Measurements from ENCODE around the gene DDHD1. TPM values are rescaled to one million over a fixed set of nuclear protein-coding genes. Genes with fewer than 3 reads are reported as not detected.

The DDHD1 gene
- total and polyA plus RNA-seq, 2 experiments from 2014 or later: 15.2 to 25.9 TPM

GRCh38 chr14:53027562-53027961 lies 125.6 kb downstream of the DDHD1 start:
- no peak for DNase-seq (ENCODE audit: low read depth in 1 of 2, low spot score in 1 of 2)
- no peak overlapping the region for H3K4me3 ChIP-seq
- TF ChIP-seq, protein P1, sequence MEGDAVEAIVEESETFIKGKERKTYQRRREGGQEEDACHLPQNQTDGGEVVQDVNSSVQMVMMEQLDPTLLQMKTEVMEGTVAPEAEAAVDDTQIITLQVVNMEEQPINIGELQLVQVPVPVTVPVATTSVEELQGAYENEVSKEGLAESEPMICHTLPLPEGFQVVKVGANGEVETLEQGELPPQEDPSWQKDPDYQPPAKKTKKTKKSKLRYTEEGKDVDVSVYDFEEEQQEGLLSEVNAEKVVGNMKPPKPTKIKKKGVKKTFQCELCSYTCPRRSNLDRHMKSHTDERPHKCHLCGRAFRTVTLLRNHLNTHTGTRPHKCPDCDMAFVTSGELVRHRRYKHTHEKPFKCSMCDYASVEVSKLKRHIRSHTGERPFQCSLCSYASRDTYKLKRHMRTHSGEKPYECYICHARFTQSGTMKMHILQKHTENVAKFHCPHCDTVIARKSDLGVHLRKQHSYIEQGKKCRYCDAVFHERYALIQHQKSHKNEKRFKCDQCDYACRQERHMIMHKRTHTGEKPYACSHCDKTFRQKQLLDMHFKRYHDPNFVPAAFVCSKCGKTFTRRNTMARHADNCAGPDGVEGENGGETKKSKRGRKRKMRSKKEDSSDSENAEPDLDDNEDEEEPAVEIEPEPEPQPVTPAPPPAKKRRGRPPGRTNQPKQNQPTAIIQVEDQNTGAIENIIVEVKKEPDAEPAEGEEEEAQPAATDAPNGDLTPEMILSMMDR (IDR thresholded peaks at IDR 0.05; ENCODE audit: low read depth, low read length): no peak
- H3K27ac ChIP-seq: no peak overlapping the region
- H3K4me1 ChIP-seq (ENCODE audit: low read depth): no peaks in the 10 kb centered on the region
- no peaks in the 10 kb centered on the region for H3K27me3 ChIP-seq
- H3K36me3 ChIP-seq: no peaks in the 10 kb centered on the region
- no peaks in the 10 kb centered on the region for H3K9me3 ChIP-seq (ENCODE audit: low read depth)

DNA sequence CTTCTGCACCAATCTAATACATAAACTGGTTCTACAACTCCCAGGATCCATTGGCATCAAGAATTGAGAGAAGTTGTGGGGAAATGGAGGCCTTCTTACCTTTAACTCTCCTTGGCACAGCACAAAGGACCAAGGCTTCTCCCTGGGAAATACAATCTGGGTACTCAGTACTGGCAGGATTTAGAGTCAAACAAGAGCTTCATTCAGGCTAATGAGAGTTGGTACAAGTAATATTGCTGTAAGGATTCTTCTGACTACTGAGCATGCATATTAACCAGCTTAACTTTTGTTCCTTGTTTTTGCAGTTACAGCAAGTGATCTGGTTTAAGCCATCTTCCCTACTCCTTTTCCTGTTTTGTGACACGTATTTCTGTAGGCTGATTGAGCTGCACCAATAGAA lies 126.1 kb downstream of the DDHD1 start:
- no peaks in the 10 kb centered on the region for H3K27me3 ChIP-seq
- no peak overlapping the region for H3K4me3 ChIP-seq
- no peak for DNase-seq (ENCODE audit: low read depth in 1 of 2, low spot score in 1 of 2)
- no peaks in the 10 kb centered on the region for H3K36me3 ChIP-seq
- no peaks in the 10 kb centered on the region for H3K4me1 ChIP-seq (ENCODE audit: low read depth)
- TF ChIP-seq, protein P1 (IDR thresholded peaks at IDR 0.05; ENCODE audit: low read depth, low read length): no peak
- no peak overlapping the region for H3K27ac ChIP-seq
- no peaks in the 10 kb centered on the region for H3K9me3 ChIP-seq (ENCODE audit: low read depth)

- TF ChIP-seq, protein P1 (IDR thresholded peaks at IDR 0.05; ENCODE audit: low read depth, low read length): no peak
- Histone ChIP-seq H3K4me3 (no peak overlapping the region), H3K36me3 (no peaks in the 10 kb centered on the region), H3K27me3 (no peaks in the 10 kb centered on the region), H3K4me1 (ENCODE audit: low read depth) (no peaks in the 10 kb centered on the region), H3K9me3 (ENCODE audit: low read depth) (no peaks in the 10 kb centered on the region), H3K27ac (no peak overlapping the region)
- DNase-seq (ENCODE audit: low read depth in 1 of 2, low spot score in 1 of 2): no peak
Measured at GRCh38 chr14:53023325-53023724, 129.8 kb downstream of the DDHD1 start.

DNA sequence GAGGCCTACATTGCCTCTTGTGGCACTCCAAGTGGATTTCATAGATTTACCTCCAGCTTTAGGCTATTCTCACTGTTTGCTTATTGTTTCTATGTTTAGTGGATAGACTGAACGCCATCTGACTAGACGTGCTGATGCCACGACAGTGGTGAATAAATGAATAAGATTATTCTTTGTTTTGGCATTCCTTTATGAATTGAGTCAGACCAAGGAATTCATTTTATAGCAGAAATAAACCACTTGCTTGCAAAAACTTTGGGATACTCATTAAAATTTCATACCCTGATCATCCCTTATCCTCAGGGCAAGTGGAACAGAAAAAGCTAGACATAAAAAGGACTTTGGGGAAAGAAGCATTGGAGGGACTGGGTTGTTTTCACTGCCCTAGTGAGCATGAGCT lies 130.5 kb downstream of the DDHD1 start:
- Histone ChIP-seq H3K4me3 (no peak overlapping the region), H3K36me3 (no peaks in the 10 kb centered on the region), H3K27ac (no peak overlapping the region), H3K27me3 (no peaks in the 10 kb centered on the region), H3K4me1 (ENCODE audit: low read depth) (no peaks in the 10 kb centered on the region), H3K9me3 (ENCODE audit: low read depth) (no peaks in the 10 kb centered on the region)
- DNase-seq (ENCODE audit: low read depth in 1 of 2, low spot score in 1 of 2): no peak
- TF ChIP-seq, protein P1 (IDR thresholded peaks at IDR 0.05; ENCODE audit: low read depth, low read length): no peak

DNA sequence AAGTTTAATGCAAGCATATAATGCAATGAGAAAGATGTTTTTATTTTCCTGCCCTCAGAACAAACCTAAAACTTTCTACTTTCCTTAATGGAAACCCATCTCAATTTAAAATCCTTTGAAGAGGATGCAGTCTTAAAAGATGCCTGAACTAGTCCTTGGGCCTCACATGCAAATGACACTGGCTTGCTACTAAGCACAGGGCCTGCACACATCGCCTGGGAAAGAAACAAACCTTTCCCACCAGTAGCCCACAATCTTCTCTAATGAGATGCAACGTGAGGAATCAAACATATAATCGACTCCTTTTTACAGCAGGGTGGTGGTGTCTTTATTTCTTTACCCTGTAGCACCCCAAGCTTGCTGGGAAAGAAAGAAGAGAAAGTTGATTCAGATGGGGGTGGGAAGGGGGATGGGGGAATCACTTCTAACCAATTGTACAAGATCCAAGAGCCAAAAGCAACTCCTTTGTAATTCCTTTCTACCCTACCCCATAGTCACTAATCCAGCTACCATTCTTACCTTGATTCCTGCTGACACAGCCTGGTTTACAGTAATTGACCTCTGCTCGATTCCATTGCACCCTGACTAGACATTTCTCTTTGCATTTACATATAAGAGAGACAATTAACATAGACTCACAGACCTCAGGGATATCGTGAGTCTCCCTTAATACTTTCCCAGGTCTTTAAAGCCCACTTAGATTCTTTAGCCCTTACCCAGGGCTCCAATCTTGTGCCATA lies 132.8 kb downstream of the DDHD1 start:
- Histone ChIP-seq H3K4me1 (ENCODE audit: low read depth) (no peaks in the 10 kb centered on the region), H3K36me3 (no peaks in the 10 kb centered on the region), H3K4me3 (no peak overlapping the region), H3K27me3 (no peaks in the 10 kb centered on the region), H3K9me3 (ENCODE audit: low read depth) (no peaks in the 10 kb centered on the region), H3K27ac (no peak overlapping the region)
- TF ChIP-seq, protein P1 (IDR thresholded peaks at IDR 0.05; ENCODE audit: low read depth, low read length): no peak
- DNase-seq (ENCODE audit: low read depth in 1 of 2, low spot score in 1 of 2): no peak
